Activated B cell treated with CpG ODN at 0.5 μM for 24 hours (primary cell): Measurements from ENCODE around the gene TIMM22. TPM values are rescaled to one million over a fixed set of nuclear protein-coding genes. Genes with fewer than 3 reads are reported as not detected.

Source experiments
- ATAC-seq: fragments of 200-7000 bp; cut with Tn5 transposase; one replicate; pipeline ENCODE4 v1.10.0; 2021; ENCODE audit warnings: low read depth, mild to moderate bottlenecking, moderate library complexity
- CTCF ChIA-PET: fragments of 350-600 bp; sonication (Branson Sonifier 250); formaldehyde crosslinking; loops from one replicate; lab custom pipeline; 2021; ENCODE audit warnings: antibody characterized with exemption; lab: Charles Lee
- POLR2A ChIA-PET: fragments of 350-600 bp; sonication (Branson Sonifier 250); formaldehyde crosslinking; loops from one replicate; lab custom pipeline; 2021; ENCODE audit warnings: antibody characterized with exemption; lab: Charles Lee
- DNase-seq: peaks from one replicate; pipeline ENCODE4 v3.0.0; 2022
- H3K27ac Mint-ChIP-seq: one replicate; pipeline ENCODE4 v1.8.0; 2020; ENCODE audit warnings: mixed read lengths
- H3K27me3 Mint-ChIP-seq: one replicate; pipeline ENCODE4 v1.8.0; 2021; ENCODE audit warnings: mixed read lengths
- H3K36me3 Mint-ChIP-seq: one replicate; pipeline ENCODE4 v1.8.0; 2021; ENCODE audit warnings: low read depth, mixed read lengths
- H3K4me1 Mint-ChIP-seq: one replicate; pipeline ENCODE4 v1.8.0; 2021; ENCODE audit warnings: mixed read lengths
- H3K4me3 Mint-ChIP-seq: one replicate; pipeline ENCODE4 v1.8.0; 2020; ENCODE audit warnings: mild to moderate bottlenecking, mixed read lengths
- H3K9me3 Mint-ChIP-seq: one replicate; pipeline ENCODE4 v1.8.0; 2020; ENCODE audit warnings: mixed read lengths
- intact Hi-C: fragments of 100-400 bp; cut with micrococcal nuclease; formaldehyde crosslinking; loops from one replicate; pipeline ENCODE4 v1.15.1; 2024
- total RNA-seq: library from RNA; stranded (reverse); gene quantifications from 2 replicates; pipeline ENCODE4 v1.2.3, GENCODE V29; 2022
- TF ChIP-seq, protein P1 (sequence below): fragments of 200-600 bp; IDR thresholded peaks from one replicate; pipeline ENCODE4 v1.8.0; 2022; ENCODE audit warnings: antibody characterized with exemption, mild to moderate bottlenecking

The TIMM22 gene
- total RNA-seq, 1 donor from 2014 or later = 11.1 TPM

DNA sequence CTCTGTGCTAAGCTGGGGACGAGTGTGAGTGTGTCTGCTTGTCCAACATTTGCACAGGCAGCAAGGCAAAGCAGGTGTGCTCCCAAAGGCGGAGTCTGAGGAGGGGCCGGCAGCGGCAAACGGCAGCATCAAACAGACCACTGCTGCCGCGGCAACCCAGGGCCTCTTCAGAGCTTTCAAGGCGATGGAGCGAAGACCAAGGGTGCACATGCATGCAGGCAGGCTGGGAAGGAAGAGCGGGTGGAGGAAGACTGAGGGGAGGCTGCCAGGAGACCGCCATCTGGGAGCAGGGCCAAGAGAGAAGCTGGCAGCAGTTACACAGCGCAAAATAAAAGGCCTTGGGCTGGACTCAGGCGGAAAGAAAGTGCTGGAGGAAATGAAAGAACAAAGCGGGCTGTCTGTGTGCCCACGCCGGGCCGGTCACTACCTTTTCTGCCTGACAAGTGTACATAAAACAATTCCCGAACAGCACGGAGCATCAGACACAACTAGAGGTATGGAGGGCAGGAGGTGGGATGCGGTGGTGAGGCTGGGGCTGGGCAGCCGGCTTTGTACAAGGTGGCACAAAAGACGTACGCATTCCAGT, 8.5 kb downstream of the TIMM22 start:
- Mint-ChIP-seq H3K27me3 (no peaks in the 10 kb centered on the region), H3K4me3 (no peak overlapping the region), H3K4me1 (no peaks in the 10 kb centered on the region), H3K27ac (no peak overlapping the region), H3K36me3 (peaks cover 75% of the 10 kb centered on the region), H3K9me3 (no peaks in the 10 kb centered on the region)
- ATAC-seq (no peak), DNase-seq (no peak)
- intact Hi-C loops = no loop called here
- ChIA-PET POLR2A (interaction anchor here (0.5 kb wide), 1 partner anchor 9 kb away, joined by 3 read pairs; no protein-coding TSS in a partner anchor), CTCF (no interaction called here)
- TF ChIP-seq, protein P1, sequence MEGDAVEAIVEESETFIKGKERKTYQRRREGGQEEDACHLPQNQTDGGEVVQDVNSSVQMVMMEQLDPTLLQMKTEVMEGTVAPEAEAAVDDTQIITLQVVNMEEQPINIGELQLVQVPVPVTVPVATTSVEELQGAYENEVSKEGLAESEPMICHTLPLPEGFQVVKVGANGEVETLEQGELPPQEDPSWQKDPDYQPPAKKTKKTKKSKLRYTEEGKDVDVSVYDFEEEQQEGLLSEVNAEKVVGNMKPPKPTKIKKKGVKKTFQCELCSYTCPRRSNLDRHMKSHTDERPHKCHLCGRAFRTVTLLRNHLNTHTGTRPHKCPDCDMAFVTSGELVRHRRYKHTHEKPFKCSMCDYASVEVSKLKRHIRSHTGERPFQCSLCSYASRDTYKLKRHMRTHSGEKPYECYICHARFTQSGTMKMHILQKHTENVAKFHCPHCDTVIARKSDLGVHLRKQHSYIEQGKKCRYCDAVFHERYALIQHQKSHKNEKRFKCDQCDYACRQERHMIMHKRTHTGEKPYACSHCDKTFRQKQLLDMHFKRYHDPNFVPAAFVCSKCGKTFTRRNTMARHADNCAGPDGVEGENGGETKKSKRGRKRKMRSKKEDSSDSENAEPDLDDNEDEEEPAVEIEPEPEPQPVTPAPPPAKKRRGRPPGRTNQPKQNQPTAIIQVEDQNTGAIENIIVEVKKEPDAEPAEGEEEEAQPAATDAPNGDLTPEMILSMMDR = no peak

DNA sequence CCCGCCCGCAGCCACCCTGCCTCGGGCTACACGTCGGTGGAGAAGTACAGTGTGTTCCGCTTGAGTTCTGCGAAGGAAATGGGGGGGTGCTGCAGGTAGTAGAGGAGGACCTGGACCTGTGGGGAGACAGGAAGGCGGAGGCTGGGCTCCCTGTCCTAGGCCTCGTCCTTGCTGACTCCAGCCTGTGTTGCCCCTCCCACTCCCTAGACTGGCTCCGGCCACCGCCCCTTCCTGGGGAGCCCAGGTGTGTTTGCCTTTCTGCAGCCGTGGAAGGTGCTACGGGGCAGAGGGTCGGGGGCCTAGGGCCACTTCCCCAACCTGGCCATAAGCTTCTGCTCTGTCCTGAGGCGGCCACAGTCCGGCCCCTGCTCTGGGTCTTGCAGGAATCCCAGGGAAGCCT, 9.1 kb downstream of the TIMM22 start:
- Mint-ChIP-seq H3K27me3 (no peaks in the 10 kb centered on the region), H3K4me1 (no peaks in the 10 kb centered on the region), H3K27ac (no peak overlapping the region), H3K36me3 (peaks cover 72% of the 10 kb centered on the region), H3K4me3 (no peak overlapping the region), H3K9me3 (no peaks in the 10 kb centered on the region)
- intact Hi-C loops = no loop called here
- no peak for ATAC-seq
- POLR2A ChIA-PET = no interaction called here
- DNase-seq = no peak
- TF ChIP-seq, protein P1 = no peak
- CTCF ChIA-PET = no interaction called here

DNA sequence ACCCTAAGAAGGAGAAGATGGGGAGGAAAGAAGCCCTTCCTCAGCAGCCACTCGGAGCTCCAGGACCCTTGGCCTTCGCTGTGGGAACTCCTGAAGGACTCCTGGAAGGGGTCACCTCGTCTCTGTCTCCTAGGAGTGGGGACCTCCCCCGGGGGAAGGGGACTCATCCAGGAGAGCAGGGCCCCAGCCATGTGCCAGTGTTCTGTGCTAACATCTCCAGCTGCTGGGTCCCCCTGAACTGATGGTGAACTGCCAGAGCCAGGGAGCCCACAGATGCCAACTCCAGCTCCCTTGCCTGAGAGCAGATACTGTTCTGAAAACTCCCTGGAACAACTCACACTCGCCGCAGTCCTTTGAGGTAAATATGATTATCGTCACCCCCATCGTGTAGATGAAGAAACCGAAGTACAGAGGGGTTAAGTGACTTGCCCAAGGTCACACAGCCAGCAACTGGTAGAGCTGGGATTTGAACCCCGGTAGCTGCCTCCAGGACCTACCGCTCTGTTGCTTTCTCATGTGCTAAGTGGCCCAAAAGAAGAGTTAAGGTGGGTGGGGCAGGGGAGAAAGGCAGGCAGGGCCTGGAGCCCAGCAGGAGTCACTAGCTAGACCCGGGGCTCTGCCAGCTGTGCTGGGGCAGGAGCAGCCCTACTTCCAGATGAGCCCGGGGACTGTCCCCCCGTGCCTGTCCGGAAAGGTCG, 10.5 kb downstream of the TIMM22 start:
- Mint-ChIP-seq H3K27ac (no peak overlapping the region), H3K9me3 (no peaks in the 10 kb centered on the region), H3K4me1 (no peaks in the 10 kb centered on the region), H3K4me3 (no peak overlapping the region), H3K36me3 (peaks cover 68% of the 10 kb centered on the region), H3K27me3 (no peaks in the 10 kb centered on the region)
- TF ChIP-seq, protein P1 = no peak
- POLR2A ChIA-PET = no interaction called here
- no peak for DNase-seq
- intact Hi-C loops = no loop called here
- ATAC-seq = no peak
- CTCF ChIA-PET = no interaction called here

GRCh38 chr17:1008008-1008761, 11.3 kb downstream of the TIMM22 start:
- peaks cover 63% of the 10 kb centered on the region for H3K36me3 Mint-ChIP-seq
- TF ChIP-seq, protein P1 = no peak
- CTCF ChIA-PET = no interaction called here

More at GRCh38 chr17:1008008-1008761, 11.3 kb downstream of the TIMM22 start:
- no peaks in the 10 kb centered on the region for H3K4me1 Mint-ChIP-seq
- no peaks in the 10 kb centered on the region for H3K27me3 Mint-ChIP-seq
- no peak overlapping the region for H3K27ac Mint-ChIP-seq
- intact Hi-C loops = no loop called here
- DNase-seq (no peak), ATAC-seq (no peak)
- H3K4me3 Mint-ChIP-seq = no peak overlapping the region
- POLR2A ChIA-PET = no interaction called here
- no peaks in the 10 kb centered on the region for H3K9me3 Mint-ChIP-seq
